Immature natural killer cell (primary cell): ENCODE results near the gene NSF. TPM values are rescaled to one million over a fixed set of nuclear protein-coding genes. Genes with fewer than 3 reads are reported as not detected.
"Not testable (repeated sequence)": the region's sequence is repeated elsewhere in the genome, so short reads cannot be mapped to it uniquely, and the experiment has no call there.

ENCODE experiments used
- DNase-seq, 3 donors: peaks; one replicate each; pipeline ENCODE4 v3.0.0; 2022; ENCODE audit warnings: mixed read lengths in 1 of 3
- H3K27ac Mint-ChIP-seq, 6 donors: one replicate each; pipeline ENCODE4 v1.8.0; 2020; ENCODE audit warnings: mixed read lengths in 6 of 6, mild to moderate bottlenecking in 5 of 6, inconsistent platforms in 4 of 6, moderate library complexity in 3 of 6
- H3K27me3 Mint-ChIP-seq, 3 donors: one replicate each; pipeline ENCODE4 v1.8.0; 2020 to 2021; ENCODE audit warnings: low read depth in 3 of 3, mild to moderate bottlenecking in 3 of 3, mixed read lengths in 3 of 3, moderate library complexity in 3 of 3, inconsistent platforms in 1 of 3
- H3K36me3 Mint-ChIP-seq, 3 donors: one replicate each; pipeline ENCODE4 v1.8.0; 2020; ENCODE audit warnings: mixed read lengths in 3 of 3, inconsistent platforms in 2 of 3, mild to moderate bottlenecking in 2 of 3
- H3K4me1 Mint-ChIP-seq, 2 donors: one replicate each; pipeline ENCODE4 v1.8.0; 2020; ENCODE audit warnings: inconsistent platforms in 2 of 2, mild to moderate bottlenecking in 2 of 2, mixed read lengths in 2 of 2, moderate library complexity in 1 of 2
- H3K4me3 Mint-ChIP-seq, 5 donors: one replicate each; pipeline ENCODE4 v1.8.0; 2020; ENCODE audit warnings: mild to moderate bottlenecking in 5 of 5, mixed read lengths in 5 of 5, inconsistent platforms in 3 of 5, moderate library complexity in 3 of 5
- H3K9me3 Mint-ChIP-seq, 6 donors: one replicate each; pipeline ENCODE4 v1.8.0; 2020; ENCODE audit warnings: mild to moderate bottlenecking in 6 of 6, mixed read lengths in 6 of 6, inconsistent platforms in 4 of 6, moderate library complexity in 3 of 6
- polyA plus RNA-seq, 3 donors: library from polyadenylated mRNA; unstranded; fragments of 300-500 nt; fragmentation: Illumina TruSeq; gene quantifications; one replicate each; pipeline ENCODE4 v1.2.3, GENCODE V29; 2021

The NSF gene
- polyA plus RNA-seq, 3 donors from 2014 or later: 8.3 to 22.0 (median 10.3) TPM

- Mint-ChIP-seq H3K4me1 (no peaks in the 10 kb centered on the region), H3K27ac (no peak overlapping the region), H3K4me3 (no peak overlapping the region), H3K36me3 (peaks cover 3 to 13% (median 7%) of the 10 kb centered on the region in 3 donors), H3K27me3 (peaks cover 0 to 3% (median 1%) of the 10 kb centered on the region in 3 donors), H3K9me3 (no peaks in the 10 kb centered on the region)
- DNase-seq: no peak
Measured at GRCh38 chr17:46739982-46740381, 149.5 kb downstream of the NSF start.

DNA sequence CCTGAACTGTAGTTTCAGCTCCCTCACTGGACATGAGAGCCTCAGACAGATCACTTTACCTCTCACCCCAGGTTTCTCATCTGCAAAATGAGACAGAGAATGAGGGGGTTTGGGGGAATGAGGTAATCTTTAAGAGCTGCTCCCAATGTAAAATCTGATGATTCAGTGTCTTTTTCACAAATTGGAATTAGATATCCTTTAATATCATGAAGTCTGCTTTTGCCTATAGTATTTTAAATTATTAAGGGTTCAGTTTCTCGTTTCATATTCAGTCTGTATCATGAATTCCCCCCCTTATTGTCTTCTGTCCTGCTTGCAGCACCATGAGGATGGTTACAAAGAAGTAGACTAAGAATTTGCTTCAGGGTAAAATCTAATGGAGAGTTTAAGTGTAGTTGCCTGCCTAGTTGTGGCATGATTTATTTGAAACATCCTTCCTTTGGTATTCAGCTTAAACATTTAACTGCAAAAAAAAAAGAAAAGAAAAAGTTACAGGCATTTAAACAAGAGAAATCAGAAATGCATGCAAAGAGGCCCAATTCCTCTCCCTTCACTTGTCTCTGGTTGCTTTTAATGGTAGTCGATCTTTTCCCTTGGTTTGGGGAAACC is 150.8 kb downstream of the NSF start:
- DNase-seq: no peak
- peaks cover 0 to 2% (median 1%) of the 10 kb centered on the region in 3 donors for H3K27me3 Mint-ChIP-seq
- H3K36me3 Mint-ChIP-seq: peaks cover 3 to 13% (median 7%) of the 10 kb centered on the region in 3 donors
- H3K9me3 Mint-ChIP-seq: no peaks in the 10 kb centered on the region
- H3K4me1 Mint-ChIP-seq: no peaks in the 10 kb centered on the region
- no peak overlapping the region for H3K4me3 Mint-ChIP-seq
- peak overlapping the region in 1 of 6 donors; percentile 32 for H3K27ac Mint-ChIP-seq

DNA sequence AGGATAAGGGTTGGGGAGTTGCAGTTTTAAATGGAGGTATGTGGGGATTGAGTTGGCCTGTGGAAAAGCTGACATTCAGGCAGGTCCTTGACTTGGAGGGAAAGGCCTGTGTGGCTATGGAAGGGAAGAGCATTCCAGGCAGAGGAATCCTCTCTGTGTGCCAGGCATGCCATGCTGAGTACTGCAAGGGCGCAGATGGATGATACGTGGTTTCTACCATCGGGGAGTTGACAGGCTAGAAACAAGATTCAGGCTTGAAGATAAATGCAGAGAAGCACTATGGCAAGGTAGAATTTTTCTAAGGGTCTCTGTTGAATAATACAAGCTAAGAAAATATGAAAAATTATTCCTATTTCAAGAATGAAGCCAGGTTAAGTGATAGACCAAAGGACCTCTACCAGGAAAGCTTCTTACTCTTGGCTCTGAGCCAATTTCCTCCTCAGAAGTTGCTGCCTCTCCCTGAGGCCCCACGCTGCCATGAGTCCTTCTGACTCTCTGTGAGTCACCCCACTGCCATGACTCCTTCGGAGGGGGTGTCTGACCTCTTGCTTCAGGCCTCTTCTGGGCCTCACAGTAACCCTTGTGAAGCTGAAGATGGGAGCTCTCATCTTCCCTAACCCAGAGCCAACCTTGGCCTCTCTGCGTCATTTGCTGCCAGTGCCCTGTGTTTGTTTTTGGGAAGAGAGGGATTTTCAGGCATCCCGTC is 152.2 kb downstream of the NSF start:
- Mint-ChIP-seq H3K4me1 (no peaks in the 10 kb centered on the region), H3K4me3 (no peak overlapping the region), H3K9me3 (no peaks in the 10 kb centered on the region), H3K36me3 (peaks cover 3 to 13% (median 3%) of the 10 kb centered on the region in 3 donors), H3K27ac (no peak overlapping the region), H3K27me3 (peaks cover 0 to 2% (median 1%) of the 10 kb centered on the region in 3 donors)
- DNase-seq: no peak

DNA sequence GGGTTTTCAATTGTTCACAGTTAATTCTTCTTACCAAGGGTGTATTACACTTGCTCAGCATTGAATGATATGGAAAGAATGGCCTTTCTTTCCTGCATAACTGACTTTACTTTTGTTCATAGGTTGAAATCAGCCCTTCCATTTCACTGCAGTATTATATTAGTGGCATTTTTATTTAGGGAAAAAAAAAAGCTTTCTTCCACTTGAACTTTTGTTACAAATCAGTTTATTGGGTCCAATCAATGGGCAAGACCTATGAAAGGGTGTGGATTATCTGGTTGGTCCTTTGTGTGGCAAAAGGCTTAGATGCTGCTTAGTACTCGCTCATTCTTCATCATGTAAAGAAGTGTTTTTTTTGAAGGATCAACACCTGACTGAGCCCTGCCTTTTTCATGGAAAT is 154.0 kb downstream of the NSF start:
- H3K36me3 Mint-ChIP-seq: peaks cover 3 to 20% (median 5%) of the 10 kb centered on the region in 3 donors
- H3K4me3 Mint-ChIP-seq: no peak overlapping the region
- H3K27ac Mint-ChIP-seq: no peak overlapping the region
- H3K9me3 Mint-ChIP-seq: no peaks in the 10 kb centered on the region
- no peaks in the 10 kb centered on the region for H3K4me1 Mint-ChIP-seq
- no peak for DNase-seq
- peaks cover 0 to 2% (median 1%) of the 10 kb centered on the region in 3 donors for H3K27me3 Mint-ChIP-seq

DNA sequence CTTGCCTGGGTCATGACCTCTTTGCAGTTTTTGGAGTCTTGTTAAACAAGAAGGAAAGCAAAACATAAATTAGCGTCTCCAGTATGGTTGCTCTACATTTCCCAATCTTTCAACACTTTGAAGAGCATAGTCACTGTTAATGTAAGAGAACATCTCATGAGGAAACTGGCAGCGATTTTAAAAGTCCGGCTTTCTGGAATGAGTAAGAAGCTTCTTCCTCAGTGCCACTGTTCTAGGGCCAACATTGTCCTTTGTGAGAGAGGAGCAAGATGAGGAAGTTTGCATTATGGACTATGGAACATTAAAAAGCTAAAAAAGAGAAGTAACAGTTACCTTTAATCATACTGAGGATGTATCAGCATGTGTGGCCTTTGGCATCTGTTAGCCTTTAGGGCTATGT is 154.9 kb downstream of the NSF start:
- H3K4me1 Mint-ChIP-seq: no peaks in the 10 kb centered on the region
- H3K27ac Mint-ChIP-seq: no peak overlapping the region
- H3K9me3 Mint-ChIP-seq: no peaks in the 10 kb centered on the region
- no peak overlapping the region for H3K4me3 Mint-ChIP-seq
- DNase-seq: no peak
- peaks cover 3 to 19% (median 8%) of the 10 kb centered on the region in 3 donors for H3K36me3 Mint-ChIP-seq
- H3K27me3 Mint-ChIP-seq: peaks cover 0 to 2% (median 1%) of the 10 kb centered on the region in 3 donors

DNA sequence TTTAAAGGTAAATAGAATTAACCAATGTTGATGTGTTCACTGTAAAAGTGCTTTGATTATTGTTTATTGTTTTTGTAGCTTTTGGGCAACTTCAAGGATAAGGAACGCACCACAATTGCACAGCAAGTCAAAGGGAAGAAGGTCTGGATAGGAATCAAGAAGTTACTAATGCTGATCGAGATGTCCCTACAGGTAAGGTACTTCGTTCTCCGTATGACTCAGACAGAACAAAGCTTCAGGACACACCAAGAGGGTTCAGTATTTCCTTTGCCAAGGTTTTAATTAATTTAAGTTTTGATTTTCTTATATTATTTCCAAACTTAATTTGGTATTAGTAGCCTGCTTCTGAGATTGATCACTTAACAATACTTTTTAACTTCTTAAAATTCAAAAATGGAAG is 161.0 kb downstream of the NSF start:
- H3K9me3 Mint-ChIP-seq: no peaks in the 10 kb centered on the region
- no peaks in the 10 kb centered on the region for H3K27me3 Mint-ChIP-seq
- H3K4me1 Mint-ChIP-seq: peaks cover 0 to under 1% of the 10 kb centered on the region in 2 donors
- H3K36me3 Mint-ChIP-seq: peaks cover 17 to 48% (median 31%) of the 10 kb centered on the region in 3 donors
- no peak for DNase-seq
- H3K4me3 Mint-ChIP-seq: no peak overlapping the region
- H3K27ac Mint-ChIP-seq: no peak overlapping the region

- Mint-ChIP-seq H3K36me3 (peaks cover 17 to 53% (median 40%) of the 10 kb centered on the region in 3 donors), H3K27me3 (peaks cover 0 to 3% (median 0%) of the 10 kb centered on the region in 3 donors), H3K27ac (no peak overlapping the region), H3K9me3 (no peaks in the 10 kb centered on the region), H3K4me1 (peaks cover 7 to 10% of the 10 kb centered on the region in 2 donors), H3K4me3 (no peak overlapping the region)
- no peak for DNase-seq
Measured at GRCh38 chr17:46753776-46754175, 163.3 kb downstream of the NSF start.

- Mint-ChIP-seq H3K36me3 (peaks cover 26 to 45% (median 43%) of the 10 kb centered on the region in 3 donors), H3K4me1 (peaks cover 7 to 10% of the 10 kb centered on the region in 2 donors), H3K9me3 (no peaks in the 10 kb centered on the region), H3K4me3 (no peak overlapping the region), H3K27me3 (peaks cover 0 to 3% (median 0%) of the 10 kb centered on the region in 3 donors), H3K27ac (peak overlapping the region in 4 of 6 donors; percentile 1 to 73 (median 48))
- no peak for DNase-seq
Measured at GRCh38 chr17:46756081-46756735, 165.7 kb downstream of the NSF start.

GRCh38 chr17:46756861-46757260 is 166.4 kb downstream of the NSF start:
- H3K36me3 Mint-ChIP-seq: peaks cover 26 to 43% (median 38%) of the 10 kb centered on the region in 3 donors
- H3K27ac Mint-ChIP-seq: peak overlapping the region in 5 of 6 donors; percentile 1 to 73 (median 42)
- H3K4me1 Mint-ChIP-seq: peaks cover 7 to 10% of the 10 kb centered on the region in 2 donors
- no peak for DNase-seq
- peaks cover 0 to 3% (median 0%) of the 10 kb centered on the region in 3 donors for H3K27me3 Mint-ChIP-seq
- H3K9me3 Mint-ChIP-seq: no peaks in the 10 kb centered on the region
- H3K4me3 Mint-ChIP-seq: peak overlapping the region in 1 of 5 donors; percentile 2

GRCh38 chr17:46757588-46757987 is 167.1 kb downstream of the NSF start:
- not testable (repeated sequence) for H3K4me3 Mint-ChIP-seq, DNase-seq, H3K4me1 Mint-ChIP-seq, H3K27me3 Mint-ChIP-seq, H3K9me3 Mint-ChIP-seq
- Mint-ChIP-seq H3K27ac (peak overlapping the region in 1 of 6 donors; percentile 65), H3K36me3 (peaks cover 26 to 39% (median 34%) of the 10 kb centered on the region in 3 donors)

DNA sequence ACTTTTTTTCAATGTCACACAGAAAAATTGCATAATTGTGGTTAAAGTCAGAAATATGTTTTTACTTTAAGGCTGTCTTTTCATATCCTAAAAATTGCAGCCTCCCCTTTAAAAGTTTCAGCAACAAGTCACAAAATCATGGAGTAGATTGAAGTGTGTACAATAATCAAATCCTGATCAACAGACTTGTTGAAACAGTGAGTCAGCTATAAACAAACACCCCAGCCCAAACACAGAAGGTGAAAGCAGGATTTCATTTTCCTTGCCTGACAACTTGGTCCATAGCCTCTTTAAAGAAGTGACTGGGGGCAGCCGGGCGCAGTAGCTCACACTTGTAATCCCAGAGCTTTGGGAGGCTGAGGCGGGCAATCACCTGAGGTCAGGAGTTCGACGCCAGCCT is 168.1 kb downstream of the NSF start:
- no peak overlapping the region for H3K4me3 Mint-ChIP-seq
- H3K9me3 Mint-ChIP-seq: no peaks in the 10 kb centered on the region
- no peak overlapping the region for H3K27ac Mint-ChIP-seq
- H3K36me3 Mint-ChIP-seq: peaks cover 22 to 36% (median 34%) of the 10 kb centered on the region in 3 donors
- H3K27me3 Mint-ChIP-seq: peaks cover 0 to 3% (median 0%) of the 10 kb centered on the region in 3 donors
- H3K4me1 Mint-ChIP-seq: peaks cover 7 to 10% of the 10 kb centered on the region in 2 donors
- no peak for DNase-seq

- H3K27ac Mint-ChIP-seq: peak overlapping the region in 1 of 6 donors; percentile 26
Measured at GRCh38 chr17:46759141-46759540, 168.7 kb downstream of the NSF start.

GRCh38 chr17:46763416-46763815 is 172.9 kb downstream of the NSF start:
- Mint-ChIP-seq H3K36me3 (peaks cover 4 to 9% (median 8%) of the 10 kb centered on the region in 3 donors), H3K27ac (no peak overlapping the region), H3K4me1 (no peaks in the 10 kb centered on the region), H3K4me3 (no peak overlapping the region), H3K9me3 (no peaks in the 10 kb centered on the region), H3K27me3 (peaks cover 2 to 5% (median 4%) of the 10 kb centered on the region in 3 donors)
- no peak for DNase-seq

More at GRCh38 chr17:46759141-46759540, 168.7 kb downstream of the NSF start:
- Mint-ChIP-seq H3K4me1 (peaks cover 7 to 10% of the 10 kb centered on the region in 2 donors), H3K9me3 (no peaks in the 10 kb centered on the region), H3K36me3 (peaks cover 21 to 33% (median 30%) of the 10 kb centered on the region in 3 donors), H3K4me3 (no peak overlapping the region), H3K27me3 (peaks cover 0 to 3% (median 0%) of the 10 kb centered on the region in 3 donors)
- DNase-seq: no peak
